HFFc6 (cell line): Measurements from ENCODE around the gene CD300LG. TPM values are rescaled to one million over a fixed set of nuclear protein-coding genes. Genes with fewer than 3 reads are reported as not detected.
"Not testable (repeated sequence)": the region's sequence is repeated elsewhere in the genome, so short reads cannot be mapped to it uniquely, and the experiment has no call there.

Experiments used
- DNase-seq: peaks from one replicate; pipeline ENCODE4 v3.0.0-alpha.2; 2018
- H3K27ac Mint-ChIP-seq: 2 replicates; pipeline ENCODE4 v1.8.0; 2020; ENCODE audit warnings: mild to moderate bottlenecking, mixed read lengths
- H3K27me3 Mint-ChIP-seq: 2 replicates; pipeline ENCODE4 v1.8.0; 2021; ENCODE audit warnings: mild to moderate bottlenecking, moderate library complexity, mixed read lengths; ENCODE audit not compliant: insufficient read depth
- H3K36me3 Mint-ChIP-seq: 2 replicates; pipeline ENCODE4 v1.8.0; 2021; ENCODE audit warnings: low read depth, mixed read lengths
- H3K4me1 Mint-ChIP-seq: 2 replicates; pipeline ENCODE4 v1.8.0; 2020; ENCODE audit warnings: low read depth, mixed read lengths
- H3K4me3 Mint-ChIP-seq: 2 replicates; pipeline ENCODE4 v1.8.0; 2020; ENCODE audit warnings: mild to moderate bottlenecking, moderate library complexity, mixed read lengths
- H3K9me3 Mint-ChIP-seq: 2 replicates; pipeline ENCODE4 v1.8.0; 2020; ENCODE audit warnings: mild to moderate bottlenecking, mixed read lengths
- CTCF ChIP-seq: fragments of 200-600 bp; sonication (generic); IDR thresholded peaks from 2 replicates; pipeline ENCODE4 v1.5.0; 2021; ENCODE audit warnings: antibody characterized with exemption, mild to moderate bottlenecking
- total RNA-seq, 6 experiments: library from RNA; stranded (reverse); fragmentation: NEBNext Ultra II Directional; extraction: Animal tissue kit (Norgen Biotek cat#: 25700); gene quantifications; 2 replicates in 1 of 6; 3 replicates in 5 of 6; pipeline ENCODE4 v1.2.3, GENCODE V29; 2021

The CD300LG gene
- total RNA-seq, 6 experiments from 2014 or later, result not detected

GRCh38 chr17:43860927-43861622 is 14.1 kb downstream of the CD300LG start:
- DNase-seq, result no peak
- no peak for TF ChIP-seq CTCF
- Mint-ChIP-seq H3K27ac (no peak overlapping the region), H3K4me1 (no peaks in the 10 kb centered on the region), H3K36me3 (no peaks in the 10 kb centered on the region), H3K9me3 (no peaks in the 10 kb centered on the region), H3K27me3 (peaks cover 57% of the 10 kb centered on the region), H3K4me3 (no peak overlapping the region)

GRCh38 chr17:43861960-43862359 is 15.0 kb downstream of the CD300LG start:
- no peak for TF ChIP-seq CTCF
- H3K27me3 Mint-ChIP-seq, result peaks cover 56% of the 10 kb centered on the region
- DNase-seq, result no peak
- no peak overlapping the region for H3K4me3 Mint-ChIP-seq
- H3K4me1 Mint-ChIP-seq, result no peaks in the 10 kb centered on the region
- H3K36me3 Mint-ChIP-seq, result no peaks in the 10 kb centered on the region
- H3K9me3 Mint-ChIP-seq, result no peaks in the 10 kb centered on the region
- H3K27ac Mint-ChIP-seq, result no peak overlapping the region

- no peak for TF ChIP-seq CTCF
- H3K9me3 Mint-ChIP-seq, result no peaks in the 10 kb centered on the region
- H3K27me3 Mint-ChIP-seq, result peaks cover 57% of the 10 kb centered on the region
- no peaks in the 10 kb centered on the region for H3K36me3 Mint-ChIP-seq
- DNase-seq, result no peak
- no peaks in the 10 kb centered on the region for H3K4me1 Mint-ChIP-seq
- H3K4me3 Mint-ChIP-seq, result no peak overlapping the region
- no peak overlapping the region for H3K27ac Mint-ChIP-seq
These were observed 17.4 kb downstream of the CD300LG start for GRCh38 chr17:43864161-43864984.

- Mint-ChIP-seq H3K4me3 (no peak overlapping the region), H3K9me3 (no peaks in the 10 kb centered on the region), H3K27me3 (peaks cover 69% of the 10 kb centered on the region), H3K36me3 (no peaks in the 10 kb centered on the region), H3K4me1 (peaks cover 8% of the 10 kb centered on the region; the same call in 1 of the 2 replicates), H3K27ac (no peak overlapping the region)
- DNase-seq, result no peak
- TF ChIP-seq CTCF, result no peak
These were observed 21.4 kb downstream of the CD300LG start for GRCh38 chr17:43868226-43868994.

- H3K4me3 Mint-ChIP-seq, H3K27ac Mint-ChIP-seq, H3K9me3 Mint-ChIP-seq, DNase-seq, H3K36me3 Mint-ChIP-seq, H3K4me1 Mint-ChIP-seq: not testable (repeated sequence)
- peaks cover 69% of the 10 kb centered on the region for H3K27me3 Mint-ChIP-seq
These were observed 22.1 kb downstream of the CD300LG start for GRCh38 chr17:43869031-43869430.
